ENCODE measurements around the gene TRABD2B. TPM values are rescaled to one million over a fixed set of nuclear protein-coding genes. Genes with fewer than 3 reads are reported as not detected.

The TRABD2B gene
- total and polyA plus RNA-seq, 2 experiments from 2014 or later: 1.6 to 2.0 TPM

GRCh38 chr1:47915677-47916353 lies 81.4 kb downstream of the TRABD2B start (continued):
- TF ChIP-seq ZNF331 (CRISPR knock-in tag; IDR thresholded peaks at IDR 0.05; ENCODE audit: low read depth) (no peak), EZH2phosphoT487 (IDR thresholded peaks at IDR 0.05; ENCODE audit: unreplicated experiment) (no peak), STAT1 (IDR thresholded peaks at IDR 0.05; ENCODE audit: unreplicated experiment) (no peak), ZNF114 (CRISPR knock-in tag; IDR thresholded peaks at IDR 0.05) (no peak), JUNB (IDR thresholded peaks at IDR 0.05; ENCODE audit: unreplicated experiment) (no peak), REST (IDR thresholded peaks at IDR 0.05; ENCODE audit: unreplicated experiment) (no peak), NANOG (IDR thresholded peaks at IDR 0.05; ENCODE audit: borderline replicate concordance) (no peak), CREB1 (CRISPR knock-in tag; IDR thresholded peaks at IDR 0.05; ENCODE audit: low read depth) (no peak)
- TF ChIP-seq, protein P1, sequence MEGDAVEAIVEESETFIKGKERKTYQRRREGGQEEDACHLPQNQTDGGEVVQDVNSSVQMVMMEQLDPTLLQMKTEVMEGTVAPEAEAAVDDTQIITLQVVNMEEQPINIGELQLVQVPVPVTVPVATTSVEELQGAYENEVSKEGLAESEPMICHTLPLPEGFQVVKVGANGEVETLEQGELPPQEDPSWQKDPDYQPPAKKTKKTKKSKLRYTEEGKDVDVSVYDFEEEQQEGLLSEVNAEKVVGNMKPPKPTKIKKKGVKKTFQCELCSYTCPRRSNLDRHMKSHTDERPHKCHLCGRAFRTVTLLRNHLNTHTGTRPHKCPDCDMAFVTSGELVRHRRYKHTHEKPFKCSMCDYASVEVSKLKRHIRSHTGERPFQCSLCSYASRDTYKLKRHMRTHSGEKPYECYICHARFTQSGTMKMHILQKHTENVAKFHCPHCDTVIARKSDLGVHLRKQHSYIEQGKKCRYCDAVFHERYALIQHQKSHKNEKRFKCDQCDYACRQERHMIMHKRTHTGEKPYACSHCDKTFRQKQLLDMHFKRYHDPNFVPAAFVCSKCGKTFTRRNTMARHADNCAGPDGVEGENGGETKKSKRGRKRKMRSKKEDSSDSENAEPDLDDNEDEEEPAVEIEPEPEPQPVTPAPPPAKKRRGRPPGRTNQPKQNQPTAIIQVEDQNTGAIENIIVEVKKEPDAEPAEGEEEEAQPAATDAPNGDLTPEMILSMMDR (conservative IDR thresholded peaks at IDR 0.05; ENCODE audit: low read depth in 2 of 2): no peak

GRCh38 chr1:47914952-47915676 lies 82.1 kb downstream of the TRABD2B start:
- ATAC-seq: no peak
- peak overlapping the region; percentile 50; the same call in 1 of the 2 replicates for H3K27ac Mint-ChIP-seq
- H3F3A ChIP-seq (replicated peaks; ENCODE audit: low read depth): no peaks in the 10 kb centered on the region
- no peak for TF ChIP-seq ZNF114 (CRISPR knock-in tag; IDR thresholded peaks at IDR 0.05)
- no peak for TF ChIP-seq EZH2 (IDR thresholded peaks at IDR 0.05; ENCODE audit: low read depth, unreplicated experiment)
- TF ChIP-seq POLR2AphosphoS5 (IDR thresholded peaks at IDR 0.05; ENCODE audit: low read depth): no peak
- no peak for TF ChIP-seq STAT1 (IDR thresholded peaks at IDR 0.05; ENCODE audit: unreplicated experiment)
- TF ChIP-seq, protein P1 (conservative IDR thresholded peaks at IDR 0.05; ENCODE audit: low read depth in 2 of 2): no peak
- no peak for TF ChIP-seq CREB1 (CRISPR knock-in tag; IDR thresholded peaks at IDR 0.05; ENCODE audit: low read depth)
- TF ChIP-seq REST (IDR thresholded peaks at IDR 0.05; ENCODE audit: unreplicated experiment): no peak

More at GRCh38 chr1:47914952-47915676, 82.1 kb downstream of the TRABD2B start:
- H3K4me2 ChIP-seq: no peak overlapping the region
- no peaks in the 10 kb centered on the region; the same call in 1 of the 2 replicates for H4K20me1 ChIP-seq (replicated peaks; ENCODE audit: insufficient read depth)
- no peak for DNase-seq (ENCODE audit: low spot score)
- Mint-ChIP-seq H3K9me3 (no peaks in the 10 kb centered on the region), H3K4me1 (peaks cover 23% of the 10 kb centered on the region), H3K27me3 (ENCODE audit: insufficient read depth, low read depth, poor library complexity) (peaks cover 12% of the 10 kb centered on the region), H3K36me3 (ENCODE audit: low read depth) (no peaks in the 10 kb centered on the region), H3K4me3 (no peak overlapping the region)
- H3K27me3 ChIP-seq (ENCODE audit: insufficient read depth): no peaks in the 10 kb centered on the region
- no peak overlapping the region for H2AFZ ChIP-seq
- no peaks in the 10 kb centered on the region for H3K9me2 ChIP-seq (ENCODE audit: insufficient read depth)
- no peaks in the 10 kb centered on the region for H3K79me2 ChIP-seq (replicated peaks; ENCODE audit: insufficient read depth)
- H3K4me3 ChIP-seq: no peak overlapping the region
- H3K36me3 ChIP-seq (ENCODE audit: insufficient read depth): no peaks in the 10 kb centered on the region
- H3K27ac ChIP-seq (ENCODE audit: low read depth): no peak overlapping the region
- H3K4me1 ChIP-seq (ENCODE audit: insufficient read depth): peaks cover 4% of the 10 kb centered on the region; the same call in 1 of the 2 replicates
